WTC11 (cell line): Measurements from ENCODE around the gene GALNT2. TPM values are rescaled to one million over a fixed set of nuclear protein-coding genes. Genes with fewer than 3 reads are reported as not detected.

ENCODE experiments used
- ATAC-seq: fragments of 200-7000 bp; cut with Tn5 transposase; 2 replicates; pipeline ENCODE4 v1.10.0; 2021; ENCODE audit warnings: mild to moderate bottlenecking, moderate library complexity
- CTCF ChIA-PET: fragments of 300-600 bp; sonication (Branson Sonifier 250); formaldehyde crosslinking; loops from one replicate; lab custom pipeline; 2021; ENCODE audit warnings: antibody characterized with exemption; lab: Charles Lee
- POLR2A ChIA-PET: fragments of 350-600 bp; sonication (Branson Sonifier 250); formaldehyde crosslinking; loops from one replicate; lab custom pipeline; 2021; ENCODE audit warnings: antibody characterized with exemption; lab: Charles Lee
- DNase-seq: peaks from one replicate; pipeline ENCODE4 v3.0.0; 2021; ENCODE audit warnings: low spot score
- H3K27ac Mint-ChIP-seq: 2 replicates; pipeline ENCODE4 v1.8.0; 2021; ENCODE audit warnings: mixed read lengths
- H3K27me3 Mint-ChIP-seq: 2 replicates; pipeline ENCODE4 v1.8.0; 2021; ENCODE audit warnings: low read depth, mild to moderate bottlenecking, moderate library complexity, mixed read lengths
- H3K36me3 Mint-ChIP-seq: 2 replicates; pipeline ENCODE4 v1.8.0; 2021; ENCODE audit warnings: mixed read lengths
- H3K4me1 Mint-ChIP-seq: 2 replicates; pipeline ENCODE4 v1.8.0; 2022; ENCODE audit warnings: mixed read lengths
- H3K4me3 Mint-ChIP-seq: 2 replicates; pipeline ENCODE4 v1.8.0; 2021; ENCODE audit warnings: mild to moderate bottlenecking, moderate library complexity, mixed read lengths
- H3K9me3 Mint-ChIP-seq: 2 replicates; pipeline ENCODE4 v1.8.0; 2021; ENCODE audit warnings: mixed read lengths
- HMGA2 ChIP-seq: fragments of 250-450 bp; sonication (Bioruptor Pico); IDR thresholded peaks from 2 replicates; pipeline ENCODE4 v1.4.0; 2021; ENCODE audit warnings: mild to moderate bottlenecking, moderate library complexity
- MYBL2 ChIP-seq: sonication (generic); formaldehyde crosslinking; IDR thresholded peaks from 2 replicates; pipeline ENCODE4 v1.8.1; 2023; ENCODE audit warnings: mild to moderate bottlenecking, moderate library complexity, missing genetic modification reagents
- PRRX2 ChIP-seq: fragments of 250-450 bp; sonication (Bioruptor Pico); IDR thresholded peaks from 2 replicates; pipeline ENCODE4 v1.8.0; 2021; ENCODE audit warnings: mild to moderate bottlenecking
- total RNA-seq: library from RNA; stranded (reverse); gene quantifications from 3 replicates; pipeline ENCODE4 v1.2.3, GENCODE V29; 2021
- TF ChIP-seq, protein P1 (sequence below): fragments of 250-450 bp; sonication (Bioruptor Pico); IDR thresholded peaks from 2 replicates; pipeline ENCODE4 v1.8.0; 2021; ENCODE audit warnings: mild to moderate bottlenecking
- TF ChIP-seq, protein P2 (sequence below): sonication (generic); formaldehyde crosslinking; IDR thresholded peaks from 2 replicates; pipeline ENCODE4 v1.8.0; 2022; ENCODE audit warnings: mild to moderate bottlenecking, missing genetic modification reagents
- TF ChIP-seq, protein P3 (sequence below): sonication (generic); formaldehyde crosslinking; IDR thresholded peaks from 2 replicates; pipeline ENCODE4 v1.8.1; 2023; ENCODE audit warnings: mild to moderate bottlenecking, missing genetic modification reagents
- TF ChIP-seq, protein P4 (sequence below): sonication (generic); formaldehyde crosslinking; IDR thresholded peaks from 2 replicates; pipeline ENCODE4 v1.8.1; 2022; ENCODE audit warnings: low read depth, missing genetic modification reagents, borderline replicate concordance
- TF ChIP-seq, protein P5 (sequence below): sonication (generic); formaldehyde crosslinking; IDR thresholded peaks from 2 replicates; pipeline ENCODE4 v1.8.1; 2023; ENCODE audit warnings: mild to moderate bottlenecking, missing genetic modification reagents, moderate library complexity
- TF ChIP-seq, protein P6 (sequence below): sonication (generic); formaldehyde crosslinking; IDR thresholded peaks from 2 replicates; pipeline ENCODE4 v1.8.1; 2022; ENCODE audit warnings: mild to moderate bottlenecking, moderate library complexity, missing genetic modification reagents
- TF ChIP-seq, protein P7 (sequence below): sonication (generic); formaldehyde crosslinking; IDR thresholded peaks from 2 replicates; pipeline ENCODE4 v1.8.1; 2022; ENCODE audit warnings: low read depth, mild to moderate bottlenecking, moderate library complexity, missing genetic modification reagents, borderline replicate concordance

Gene GALNT2
- total RNA-seq, 1 experiment from 2014 or later, result 74.8 TPM

DNA sequence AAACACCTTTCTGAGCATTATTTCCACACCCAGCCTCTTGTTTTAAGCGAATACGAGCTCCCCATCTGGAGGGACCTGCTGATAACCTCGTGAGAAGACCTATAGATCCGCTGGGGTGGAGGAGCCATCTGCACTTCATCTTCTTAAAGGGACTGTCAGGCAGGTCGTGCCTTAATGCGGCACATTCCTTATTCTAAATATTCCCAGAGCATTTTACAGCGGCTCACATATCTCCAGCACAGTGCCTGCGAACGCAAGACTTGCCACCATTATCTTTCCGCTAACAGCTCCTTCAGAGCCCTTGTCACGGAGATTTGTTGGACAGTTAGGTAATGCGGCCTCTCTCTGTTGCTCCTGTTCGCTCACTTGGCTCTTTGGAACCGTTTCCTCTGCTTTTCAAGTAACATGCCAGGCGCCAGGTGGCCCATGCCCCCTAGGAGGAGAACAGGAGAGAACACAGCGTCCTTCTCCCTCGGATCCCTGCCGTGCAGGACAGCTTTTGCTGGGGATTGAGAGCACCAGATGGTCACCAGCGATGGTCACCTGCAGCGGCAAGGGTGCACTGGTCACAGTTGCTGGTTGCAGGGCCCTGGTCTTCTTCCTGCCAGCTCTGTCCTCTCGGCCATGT is 196.6 kb downstream of the GALNT2 start (continued):
- TF ChIP-seq, protein P1, sequence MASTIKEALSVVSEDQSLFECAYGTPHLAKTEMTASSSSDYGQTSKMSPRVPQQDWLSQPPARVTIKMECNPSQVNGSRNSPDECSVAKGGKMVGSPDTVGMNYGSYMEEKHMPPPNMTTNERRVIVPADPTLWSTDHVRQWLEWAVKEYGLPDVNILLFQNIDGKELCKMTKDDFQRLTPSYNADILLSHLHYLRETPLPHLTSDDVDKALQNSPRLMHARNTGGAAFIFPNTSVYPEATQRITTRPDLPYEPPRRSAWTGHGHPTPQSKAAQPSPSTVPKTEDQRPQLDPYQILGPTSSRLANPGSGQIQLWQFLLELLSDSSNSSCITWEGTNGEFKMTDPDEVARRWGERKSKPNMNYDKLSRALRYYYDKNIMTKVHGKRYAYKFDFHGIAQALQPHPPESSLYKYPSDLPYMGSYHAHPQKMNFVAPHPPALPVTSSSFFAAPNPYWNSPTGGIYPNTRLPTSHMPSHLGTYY, result no peak
- TF ChIP-seq, protein P2, sequence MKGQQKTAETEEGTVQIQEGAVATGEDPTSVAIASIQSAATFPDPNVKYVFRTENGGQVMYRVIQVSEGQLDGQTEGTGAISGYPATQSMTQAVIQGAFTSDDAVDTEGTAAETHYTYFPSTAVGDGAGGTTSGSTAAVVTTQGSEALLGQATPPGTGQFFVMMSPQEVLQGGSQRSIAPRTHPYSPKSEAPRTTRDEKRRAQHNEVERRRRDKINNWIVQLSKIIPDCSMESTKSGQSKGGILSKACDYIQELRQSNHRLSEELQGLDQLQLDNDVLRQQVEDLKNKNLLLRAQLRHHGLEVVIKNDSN, result no peak

DNA sequence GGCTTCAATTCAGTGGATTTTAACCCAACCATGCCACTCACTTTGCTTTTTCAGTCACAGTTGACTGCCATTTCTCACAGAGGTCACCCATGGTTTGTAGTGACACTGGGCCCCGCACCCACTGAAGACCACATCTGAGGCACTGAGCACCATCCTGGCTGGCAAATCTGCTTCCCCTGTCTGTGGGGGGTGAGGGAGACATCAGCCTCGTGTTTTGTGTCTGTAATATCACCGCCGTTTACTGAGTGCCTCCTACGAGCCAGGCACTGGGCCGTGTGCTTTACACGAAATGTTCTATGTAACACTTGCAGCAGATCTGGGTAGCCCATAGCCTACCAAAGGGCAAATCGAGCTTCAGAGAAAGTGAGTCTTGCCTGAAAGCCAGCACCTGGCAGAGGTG is 197.3 kb downstream of the GALNT2 start:
- CTCF ChIA-PET, result no interaction called here
- DNase-seq (no peak), ATAC-seq (no peak)
- TF ChIP-seq, protein P3, sequence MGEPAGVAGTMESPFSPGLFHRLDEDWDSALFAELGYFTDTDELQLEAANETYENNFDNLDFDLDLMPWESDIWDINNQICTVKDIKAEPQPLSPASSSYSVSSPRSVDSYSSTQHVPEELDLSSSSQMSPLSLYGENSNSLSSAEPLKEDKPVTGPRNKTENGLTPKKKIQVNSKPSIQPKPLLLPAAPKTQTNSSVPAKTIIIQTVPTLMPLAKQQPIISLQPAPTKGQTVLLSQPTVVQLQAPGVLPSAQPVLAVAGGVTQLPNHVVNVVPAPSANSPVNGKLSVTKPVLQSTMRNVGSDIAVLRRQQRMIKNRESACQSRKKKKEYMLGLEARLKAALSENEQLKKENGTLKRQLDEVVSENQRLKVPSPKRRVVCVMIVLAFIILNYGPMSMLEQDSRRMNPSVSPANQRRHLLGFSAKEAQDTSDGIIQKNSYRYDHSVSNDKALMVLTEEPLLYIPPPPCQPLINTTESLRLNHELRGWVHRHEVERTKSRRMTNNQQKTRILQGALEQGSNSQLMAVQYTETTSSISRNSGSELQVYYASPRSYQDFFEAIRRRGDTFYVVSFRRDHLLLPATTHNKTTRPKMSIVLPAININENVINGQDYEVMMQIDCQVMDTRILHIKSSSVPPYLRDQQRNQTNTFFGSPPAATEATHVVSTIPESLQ (CRISPR knock-in tag), result no peak
- TF ChIP-seq, protein P4, sequence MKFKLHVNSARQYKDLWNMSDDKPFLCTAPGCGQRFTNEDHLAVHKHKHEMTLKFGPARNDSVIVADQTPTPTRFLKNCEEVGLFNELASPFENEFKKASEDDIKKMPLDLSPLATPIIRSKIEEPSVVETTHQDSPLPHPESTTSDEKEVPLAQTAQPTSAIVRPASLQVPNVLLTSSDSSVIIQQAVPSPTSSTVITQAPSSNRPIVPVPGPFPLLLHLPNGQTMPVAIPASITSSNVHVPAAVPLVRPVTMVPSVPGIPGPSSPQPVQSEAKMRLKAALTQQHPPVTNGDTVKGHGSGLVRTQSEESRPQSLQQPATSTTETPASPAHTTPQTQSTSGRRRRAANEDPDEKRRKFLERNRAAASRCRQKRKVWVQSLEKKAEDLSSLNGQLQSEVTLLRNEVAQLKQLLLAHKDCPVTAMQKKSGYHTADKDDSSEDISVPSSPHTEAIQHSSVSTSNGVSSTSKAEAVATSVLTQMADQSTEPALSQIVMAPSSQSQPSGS (CRISPR knock-in tag), result no peak
- TF ChIP-seq, protein P5, sequence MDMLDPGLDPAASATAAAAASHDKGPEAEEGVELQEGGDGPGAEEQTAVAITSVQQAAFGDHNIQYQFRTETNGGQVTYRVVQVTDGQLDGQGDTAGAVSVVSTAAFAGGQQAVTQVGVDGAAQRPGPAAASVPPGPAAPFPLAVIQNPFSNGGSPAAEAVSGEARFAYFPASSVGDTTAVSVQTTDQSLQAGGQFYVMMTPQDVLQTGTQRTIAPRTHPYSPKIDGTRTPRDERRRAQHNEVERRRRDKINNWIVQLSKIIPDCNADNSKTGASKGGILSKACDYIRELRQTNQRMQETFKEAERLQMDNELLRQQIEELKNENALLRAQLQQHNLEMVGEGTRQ, result no peak
- TF ChIP-seq, protein P6, sequence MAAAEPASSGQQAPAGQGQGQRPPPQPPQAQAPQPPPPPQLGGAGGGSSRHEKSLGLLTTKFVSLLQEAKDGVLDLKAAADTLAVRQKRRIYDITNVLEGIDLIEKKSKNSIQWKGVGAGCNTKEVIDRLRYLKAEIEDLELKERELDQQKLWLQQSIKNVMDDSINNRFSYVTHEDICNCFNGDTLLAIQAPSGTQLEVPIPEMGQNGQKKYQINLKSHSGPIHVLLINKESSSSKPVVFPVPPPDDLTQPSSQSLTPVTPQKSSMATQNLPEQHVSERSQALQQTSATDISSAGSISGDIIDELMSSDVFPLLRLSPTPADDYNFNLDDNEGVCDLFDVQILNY (CRISPR knock-in tag), result no peak
- no peak for TF ChIP-seq MYBL2 (CRISPR knock-in tag)
- no peak for TF ChIP-seq HMGA2
- TF ChIP-seq, protein P7, sequence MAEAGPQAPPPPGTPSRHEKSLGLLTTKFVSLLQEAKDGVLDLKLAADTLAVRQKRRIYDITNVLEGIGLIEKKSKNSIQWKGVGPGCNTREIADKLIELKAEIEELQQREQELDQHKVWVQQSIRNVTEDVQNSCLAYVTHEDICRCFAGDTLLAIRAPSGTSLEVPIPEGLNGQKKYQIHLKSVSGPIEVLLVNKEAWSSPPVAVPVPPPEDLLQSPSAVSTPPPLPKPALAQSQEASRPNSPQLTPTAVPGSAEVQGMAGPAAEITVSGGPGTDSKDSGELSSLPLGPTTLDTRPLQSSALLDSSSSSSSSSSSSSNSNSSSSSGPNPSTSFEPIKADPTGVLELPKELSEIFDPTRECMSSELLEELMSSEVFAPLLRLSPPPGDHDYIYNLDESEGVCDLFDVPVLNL, result no peak
- Mint-ChIP-seq H3K27ac (peak overlapping the region; percentile 19; the same call in 1 of the 2 replicates), H3K4me1 (peaks cover 6% of the 10 kb centered on the region; the same call in 1 of the 2 replicates), H3K4me3 (no peak overlapping the region), H3K27me3 (no peaks in the 10 kb centered on the region), H3K9me3 (peaks cover 5% of the 10 kb centered on the region), H3K36me3 (peaks cover 26% of the 10 kb centered on the region)
- POLR2A ChIA-PET, result no interaction called here

DNA sequence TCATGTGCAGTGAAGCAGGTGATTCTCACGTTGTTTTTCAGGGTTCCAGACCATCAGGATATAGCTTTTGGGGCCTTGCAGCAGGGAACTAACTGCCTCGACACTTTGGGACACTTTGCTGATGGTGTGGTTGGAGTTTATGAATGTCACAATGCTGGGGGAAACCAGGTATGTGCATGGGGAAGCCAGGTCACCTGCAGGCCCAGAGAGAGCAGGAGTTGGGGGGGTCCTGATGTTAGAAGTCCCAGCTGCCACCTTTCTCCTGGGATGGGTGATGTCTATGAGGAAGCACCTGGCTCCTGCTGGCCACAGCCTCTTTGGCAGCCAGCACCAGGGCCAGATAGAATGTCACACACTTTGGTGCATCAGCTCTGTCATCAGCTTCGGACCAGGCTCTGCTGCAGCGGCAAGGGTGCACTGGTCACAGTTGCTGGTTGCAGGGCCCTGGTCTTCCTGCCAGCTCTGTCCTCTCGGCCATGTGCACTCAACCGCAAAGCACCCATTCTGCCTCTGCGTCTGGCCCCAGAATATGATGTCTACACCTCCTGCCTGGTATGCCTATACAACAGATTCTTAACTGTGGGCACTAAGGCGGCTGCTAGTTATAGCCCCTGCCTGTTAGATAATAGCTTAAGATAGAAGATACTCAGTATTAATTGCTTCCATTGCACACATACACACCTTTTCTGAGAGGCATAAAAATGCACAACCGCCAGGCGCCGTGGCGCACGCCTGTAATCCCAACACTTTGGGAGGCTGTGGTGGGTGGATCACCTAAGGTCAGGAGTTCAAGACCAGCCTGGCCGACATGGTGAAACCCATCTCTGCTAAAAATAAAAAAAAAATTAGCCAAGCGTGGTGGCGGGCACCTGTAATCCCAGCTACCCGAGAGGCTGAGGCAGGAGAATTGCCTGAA is 198.4 kb downstream of the GALNT2 start:
- Mint-ChIP-seq H3K9me3 (no peaks in the 10 kb centered on the region), H3K4me3 (no peak overlapping the region), H3K27ac (no peak overlapping the region), H3K36me3 (peaks cover 21% of the 10 kb centered on the region), H3K4me1 (peaks cover 8% of the 10 kb centered on the region), H3K27me3 (no peaks in the 10 kb centered on the region)
- ATAC-seq (no peak), DNase-seq (no peak)
- POLR2A ChIA-PET, result no interaction called here
- TF ChIP-seq PRRX2 (CRISPR knock-in tag), result no peak
- CTCF ChIA-PET, result interaction anchor here (2.2 kb wide), 1 partner anchor 12 kb away, joined by 5 read pairs; no protein-coding TSS in a partner anchor
